HL-60/S4 treated with retinoic acid at 250 ng/mL for 4 days and 3 days (cell line): ENCODE measurements around the gene NFS1.
"Not testable (repeated sequence)": the region's sequence is repeated elsewhere in the genome, so short reads cannot be mapped to it uniquely, and the experiment has no call there.

Experiments
- in situ Hi-C: fragments of 300-500 bp; cut with MboI; formaldehyde crosslinking; loops from 2 replicates; pipeline ENCODE4 v1.7.0; 2022; ENCODE audit warnings: low sequenced_read_pairs

The NFS1 gene

GRCh38 chr20:35729836-35730582 lies 30.9 kb upstream of the NFS1 start:
- in situ Hi-C loops = no loop called here

DNA sequence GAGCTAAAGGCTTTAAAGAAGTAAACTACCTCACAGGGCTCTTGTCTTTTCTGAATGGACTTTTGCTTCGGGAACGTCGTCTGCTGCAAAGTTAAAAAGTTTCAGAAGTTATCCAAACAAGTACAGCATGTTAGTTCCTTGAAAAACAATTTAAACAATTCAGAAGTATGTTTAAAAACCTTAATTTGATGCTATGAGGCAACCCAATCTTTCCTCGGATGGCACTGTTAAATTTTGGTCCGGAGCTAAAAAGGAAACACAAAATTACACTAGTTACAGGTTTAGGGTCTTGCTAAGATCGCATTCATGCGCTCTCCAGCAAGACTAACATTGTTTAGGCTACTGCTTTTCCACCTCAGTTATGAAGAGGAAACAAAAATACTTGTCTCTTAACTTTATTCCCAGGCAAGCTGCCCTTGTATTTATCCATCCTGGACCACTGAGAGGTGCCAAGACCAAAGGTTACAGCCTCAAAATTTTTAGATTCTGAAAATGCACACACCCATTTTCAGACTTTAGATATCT lies 30.2 kb upstream of the NFS1 start:
- in situ Hi-C loops = no loop called here

- in situ Hi-C loops = no loop called here
Observed at GRCh38 chr20:35726842-35727711, 27.9 kb upstream of the NFS1 start.

DNA sequence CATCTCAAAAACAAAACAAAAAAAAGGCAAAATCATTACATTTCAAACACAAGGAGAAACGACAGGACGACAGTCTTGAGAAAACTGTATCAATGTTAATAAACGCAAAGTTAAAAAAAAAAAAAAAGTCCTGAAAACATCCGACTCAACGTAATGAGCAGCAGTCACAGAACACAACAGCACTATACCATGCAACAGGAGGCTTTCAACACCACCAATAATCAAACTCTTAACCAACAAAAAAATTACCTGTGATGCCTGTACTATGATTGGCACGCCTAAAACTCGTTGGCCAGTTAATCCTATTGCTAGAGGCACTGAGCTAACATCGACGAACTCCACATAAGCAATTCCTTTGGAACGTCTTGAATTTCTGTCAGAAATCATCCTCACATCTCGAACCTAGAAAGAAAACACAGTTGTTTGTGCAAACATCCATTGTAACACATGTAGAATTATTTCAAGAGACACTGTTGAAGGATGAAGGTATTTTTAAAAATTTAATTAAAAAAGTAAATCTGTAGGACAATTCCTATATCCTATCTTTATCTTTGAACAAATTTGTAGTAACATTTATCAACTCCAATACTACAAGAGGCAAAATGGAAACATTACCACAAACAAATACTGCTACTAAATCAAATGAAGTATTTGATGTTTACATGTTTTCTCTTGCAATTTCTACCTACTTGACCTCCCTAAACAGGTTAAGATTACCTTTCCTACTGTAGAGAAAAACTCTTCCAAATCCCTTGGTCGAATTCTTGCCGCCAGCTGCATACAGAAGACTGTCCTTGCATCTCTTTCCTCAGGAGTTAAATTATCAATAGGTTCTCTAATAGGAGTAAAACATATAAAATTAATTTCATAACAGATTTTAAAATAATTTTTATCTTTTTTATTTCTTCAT lies 25.4 kb upstream of the NFS1 start:
- in situ Hi-C loops = no loop called here

GRCh38 chr20:35723652-35724320 lies 24.6 kb upstream of the NFS1 start:
- in situ Hi-C loops = not testable (repeated sequence)

DNA sequence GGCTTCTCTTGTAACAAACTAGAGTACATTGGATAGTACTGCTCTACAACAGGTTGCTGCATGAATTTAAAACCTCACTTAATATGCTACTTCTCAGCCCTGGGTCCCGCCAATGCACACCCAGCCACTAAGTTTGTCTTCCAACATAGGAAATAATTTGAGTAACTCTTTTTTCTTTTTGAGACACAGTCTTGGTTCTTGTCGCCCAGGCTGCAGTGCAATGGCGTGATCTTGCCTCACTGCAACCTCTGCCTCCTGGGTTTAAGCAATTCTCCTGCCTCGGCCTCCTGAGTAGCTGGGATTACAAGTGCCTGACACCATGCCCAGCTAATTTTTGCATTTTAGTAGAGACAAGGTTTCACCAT lies 24.1 kb upstream of the NFS1 start:
- in situ Hi-C loops = not testable (repeated sequence)

DNA sequence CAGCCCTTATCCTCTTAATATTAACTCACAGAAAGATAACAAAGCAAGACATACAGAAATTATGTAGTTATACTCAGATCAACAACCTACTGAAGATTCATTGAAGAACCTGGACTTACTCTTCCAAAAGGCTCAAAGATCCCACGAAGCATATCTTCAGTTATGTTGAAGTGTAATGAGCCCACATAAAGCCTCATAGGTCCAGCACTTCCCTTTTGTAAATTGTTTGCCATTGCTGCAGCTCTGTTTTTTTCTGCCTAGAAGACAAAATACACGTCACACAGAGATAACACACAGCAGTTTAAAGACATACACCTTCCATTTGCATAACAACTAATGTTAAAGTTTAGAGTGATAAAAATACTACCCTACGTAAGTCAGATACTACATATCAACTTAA lies 22.5 kb upstream of the NFS1 start:
- in situ Hi-C loops = no loop called here

GRCh38 chr20:35721219-35721618 lies 22.1 kb upstream of the NFS1 start:
- in situ Hi-C loops = no loop called here

DNA sequence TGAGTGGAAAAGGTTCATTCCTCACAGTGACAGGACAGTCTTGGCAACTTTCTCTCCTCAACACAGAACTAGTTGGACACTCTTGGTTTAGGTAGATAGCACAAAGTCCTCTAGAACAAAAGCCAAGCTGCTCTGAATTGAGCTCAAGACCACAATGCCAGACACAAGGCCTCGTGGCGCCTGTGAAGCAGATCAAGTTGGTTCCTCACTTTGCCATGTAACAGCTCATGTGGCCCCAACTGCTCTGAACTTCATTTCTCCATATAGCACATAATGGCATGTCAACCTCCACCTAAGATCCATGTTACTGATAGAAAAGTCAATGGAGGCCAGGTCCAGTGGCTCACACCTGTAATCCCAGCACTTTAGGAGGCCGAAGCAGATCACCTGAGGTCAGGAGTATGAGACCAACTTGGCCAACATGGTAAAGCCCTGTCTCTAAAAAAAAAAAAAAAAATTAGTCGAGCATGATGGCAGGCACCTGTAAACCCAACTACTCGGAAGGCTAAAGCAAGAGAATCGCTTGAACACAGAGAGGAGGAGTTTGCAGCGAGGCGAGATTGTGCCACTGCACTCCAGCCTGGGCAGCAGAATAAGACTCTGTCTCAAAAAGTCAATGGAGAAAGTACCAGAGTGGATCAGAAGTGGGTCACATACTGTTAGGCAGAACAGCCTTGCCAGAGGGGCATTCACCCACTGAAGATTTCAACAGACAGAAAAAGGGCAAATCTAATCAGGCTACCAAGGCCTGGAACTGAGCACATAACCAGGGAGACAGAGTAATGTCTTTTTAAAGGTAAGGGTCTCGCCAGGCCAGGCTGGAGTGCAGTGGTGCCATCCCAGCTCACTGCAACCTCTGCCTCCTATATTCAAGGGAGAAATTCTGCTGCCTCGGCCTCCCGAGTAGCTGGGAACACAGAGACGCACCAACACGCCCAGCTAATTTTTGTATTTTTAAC lies 21.3 kb upstream of the NFS1 start:
- in situ Hi-C loops = no loop called here

DNA sequence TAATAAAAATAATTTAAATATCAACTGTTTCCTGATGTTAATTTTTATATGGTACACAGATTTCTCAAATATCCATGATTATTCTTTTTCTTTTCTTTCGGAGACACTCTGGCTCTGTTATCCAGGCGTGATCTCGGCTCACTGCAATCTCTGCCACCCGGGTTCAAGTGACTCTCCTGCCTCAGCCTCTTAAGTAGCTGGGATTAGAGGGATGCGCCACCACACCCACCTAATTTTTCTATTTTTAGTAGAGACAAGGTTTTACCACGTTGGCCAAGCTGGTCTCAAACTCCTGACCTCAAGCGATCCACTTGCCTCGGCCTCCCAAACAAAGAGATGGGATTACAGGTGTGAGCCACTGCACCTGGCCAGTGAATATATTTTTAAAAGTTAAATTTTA lies 20.6 kb upstream of the NFS1 start:
- in situ Hi-C loops = no loop called here

DNA sequence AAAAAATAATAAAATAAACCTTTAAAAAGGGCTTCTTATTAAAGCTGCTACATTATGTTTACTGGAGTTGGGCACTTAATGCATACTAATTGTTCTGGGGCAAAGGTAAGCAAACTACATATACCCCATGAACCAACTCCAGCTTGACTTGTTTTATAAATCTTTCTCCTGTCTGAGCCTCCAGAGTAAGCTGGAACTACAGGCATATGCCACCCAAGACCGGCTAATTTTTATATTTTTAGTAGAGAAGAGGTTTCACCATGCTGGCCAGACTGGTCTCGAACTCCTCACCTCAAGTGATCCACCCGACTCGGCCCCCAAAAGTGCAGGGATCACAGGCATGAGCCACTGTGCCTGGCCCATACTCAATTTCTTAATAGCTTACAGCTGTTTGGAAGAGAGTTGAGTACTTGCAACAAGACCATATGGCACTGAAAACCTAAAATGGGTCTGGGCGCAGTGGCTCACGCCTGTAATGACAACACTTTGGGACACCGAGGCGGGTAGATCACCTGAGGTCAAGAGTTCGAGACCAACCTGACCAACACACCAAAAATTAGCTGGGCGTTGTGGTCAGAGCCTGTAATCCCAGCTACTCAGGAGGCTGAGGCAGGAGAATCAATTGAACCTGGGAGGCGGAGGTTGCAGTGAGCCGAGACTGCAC lies 20.0 kb upstream of the NFS1 start:
- in situ Hi-C loops = no loop called here

- in situ Hi-C loops = not testable (repeated sequence)
Observed at GRCh38 chr20:35718321-35718720, 19.2 kb upstream of the NFS1 start.

- in situ Hi-C loops = no loop called here
Observed at GRCh38 chr20:35716330-35716729, 17.2 kb upstream of the NFS1 start.

DNA sequence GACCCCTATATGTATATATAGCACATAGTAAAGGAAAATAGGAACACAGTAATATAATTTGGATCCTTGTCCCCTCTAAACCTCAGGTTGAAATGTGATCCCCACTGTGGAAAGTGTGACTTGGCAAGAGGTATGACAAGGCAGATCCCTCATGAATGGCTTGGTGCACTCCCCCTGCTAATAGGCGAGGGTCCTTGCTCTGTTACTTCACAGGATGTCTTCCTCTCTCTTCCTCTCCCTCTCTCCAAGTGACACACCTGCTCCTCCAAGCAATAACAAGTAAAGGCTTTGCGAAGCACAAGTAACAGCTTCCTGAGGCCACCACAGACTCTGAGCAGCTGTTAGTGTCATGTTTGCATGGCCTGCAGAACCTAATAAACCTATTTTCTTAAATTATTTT lies 16.5 kb upstream of the NFS1 start:
- in situ Hi-C loops = no loop called here

- in situ Hi-C loops = no loop called here
Observed at GRCh38 chr20:35714127-35714526, 15.0 kb upstream of the NFS1 start.

DNA sequence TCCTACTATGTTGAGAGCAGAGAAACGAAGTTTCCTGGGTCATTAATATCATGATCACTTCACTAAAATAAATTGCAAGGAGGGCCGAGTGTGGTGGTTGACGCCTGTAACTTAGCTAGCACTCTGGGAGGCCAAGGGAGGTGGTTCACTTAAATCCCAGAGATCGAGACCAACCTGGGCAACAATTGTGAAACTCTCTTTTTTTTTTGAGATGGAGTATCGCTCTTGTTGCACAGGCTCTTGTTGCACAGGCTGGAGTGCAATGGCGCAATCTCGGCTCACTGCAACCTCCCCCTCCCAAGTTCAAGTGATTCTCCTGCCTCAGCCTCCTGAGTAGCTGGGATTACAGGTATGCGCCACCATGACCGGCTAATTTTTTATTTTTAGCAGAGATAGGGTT lies 14.0 kb upstream of the NFS1 start:
- in situ Hi-C loops = not testable (repeated sequence)

- in situ Hi-C loops = no loop called here
Observed at GRCh38 chr20:35711588-35712209, 12.5 kb upstream of the NFS1 start.

- in situ Hi-C loops = no loop called here
Observed at GRCh38 chr20:35710884-35711587, 11.9 kb upstream of the NFS1 start.
